ENCODE data around the gene MMP28.

The MMP28 gene

DNA sequence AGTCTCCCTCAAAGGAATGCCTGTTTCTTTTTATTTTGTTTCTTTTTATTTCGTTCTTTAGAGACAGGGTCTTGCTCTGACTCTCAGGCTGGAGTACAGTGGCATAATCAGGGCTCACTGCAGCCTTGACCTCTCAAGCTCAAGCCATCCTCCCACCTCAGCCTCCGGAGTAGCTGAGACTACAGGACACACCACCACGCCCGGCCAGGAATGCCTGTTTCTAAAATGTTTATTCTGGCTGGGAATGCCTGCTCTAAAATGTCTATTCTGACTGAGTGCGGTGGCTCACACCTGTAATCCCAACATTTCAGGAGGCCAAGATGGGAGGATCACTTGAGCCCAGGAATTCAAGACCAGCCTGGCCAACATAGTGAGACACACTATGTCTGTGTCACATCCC is 2.5 kb upstream of the MMP28 start:
- DNase-seq (ENCODE audit: insufficient read length, low spot score) = no peak
- TF ChIP-seq, protein P1, sequence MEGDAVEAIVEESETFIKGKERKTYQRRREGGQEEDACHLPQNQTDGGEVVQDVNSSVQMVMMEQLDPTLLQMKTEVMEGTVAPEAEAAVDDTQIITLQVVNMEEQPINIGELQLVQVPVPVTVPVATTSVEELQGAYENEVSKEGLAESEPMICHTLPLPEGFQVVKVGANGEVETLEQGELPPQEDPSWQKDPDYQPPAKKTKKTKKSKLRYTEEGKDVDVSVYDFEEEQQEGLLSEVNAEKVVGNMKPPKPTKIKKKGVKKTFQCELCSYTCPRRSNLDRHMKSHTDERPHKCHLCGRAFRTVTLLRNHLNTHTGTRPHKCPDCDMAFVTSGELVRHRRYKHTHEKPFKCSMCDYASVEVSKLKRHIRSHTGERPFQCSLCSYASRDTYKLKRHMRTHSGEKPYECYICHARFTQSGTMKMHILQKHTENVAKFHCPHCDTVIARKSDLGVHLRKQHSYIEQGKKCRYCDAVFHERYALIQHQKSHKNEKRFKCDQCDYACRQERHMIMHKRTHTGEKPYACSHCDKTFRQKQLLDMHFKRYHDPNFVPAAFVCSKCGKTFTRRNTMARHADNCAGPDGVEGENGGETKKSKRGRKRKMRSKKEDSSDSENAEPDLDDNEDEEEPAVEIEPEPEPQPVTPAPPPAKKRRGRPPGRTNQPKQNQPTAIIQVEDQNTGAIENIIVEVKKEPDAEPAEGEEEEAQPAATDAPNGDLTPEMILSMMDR (IDR thresholded peaks at IDR 0.05; ENCODE audit: insufficient read depth, missing control alignments) = no peak
- no peak for FAIRE-seq

DNA sequence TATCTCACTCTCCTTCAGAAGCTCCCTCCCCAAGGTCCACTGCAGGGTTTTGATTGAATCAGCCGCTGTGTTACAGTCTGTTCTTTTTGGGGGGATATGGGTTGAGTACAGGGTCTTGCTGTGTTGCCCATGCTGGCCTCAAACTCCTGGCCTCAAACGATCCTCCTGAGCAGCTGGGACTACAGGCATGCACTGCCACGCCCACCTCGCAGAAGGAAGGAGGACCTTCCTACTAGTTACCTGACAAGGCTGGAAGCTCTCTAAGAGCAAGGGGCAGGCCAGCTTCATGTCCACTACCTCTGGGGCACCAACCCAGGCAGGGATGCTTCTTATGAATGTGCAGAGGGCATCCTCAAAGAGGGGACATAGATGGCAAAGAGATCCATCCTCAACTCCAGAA is 1.9 kb upstream of the MMP28 start:
- FAIRE-seq = no peak
- no peak for DNase-seq (ENCODE audit: insufficient read length, low spot score)
- TF ChIP-seq, protein P1 (IDR thresholded peaks at IDR 0.05; ENCODE audit: insufficient read depth, missing control alignments) = no peak

DNA sequence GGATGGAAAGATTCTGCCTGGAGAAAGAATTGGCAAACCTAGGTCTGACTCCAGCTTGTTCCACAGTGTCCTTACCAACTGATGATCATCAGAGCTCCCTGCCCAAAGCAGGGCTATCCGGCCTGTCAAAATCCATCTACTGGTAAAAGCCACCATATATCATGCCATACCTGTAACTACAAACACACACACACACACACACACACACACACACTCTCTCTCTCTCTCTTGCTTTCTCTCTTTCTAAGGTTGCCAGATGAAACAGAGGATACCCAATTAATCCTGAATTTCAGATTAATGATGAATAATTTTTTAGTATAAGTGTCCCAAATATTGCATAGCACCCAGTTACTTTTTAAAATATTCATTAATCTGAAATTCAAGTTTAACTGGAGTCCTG is 1.5 kb upstream of the MMP28 start:
- FAIRE-seq = no peak

DNA sequence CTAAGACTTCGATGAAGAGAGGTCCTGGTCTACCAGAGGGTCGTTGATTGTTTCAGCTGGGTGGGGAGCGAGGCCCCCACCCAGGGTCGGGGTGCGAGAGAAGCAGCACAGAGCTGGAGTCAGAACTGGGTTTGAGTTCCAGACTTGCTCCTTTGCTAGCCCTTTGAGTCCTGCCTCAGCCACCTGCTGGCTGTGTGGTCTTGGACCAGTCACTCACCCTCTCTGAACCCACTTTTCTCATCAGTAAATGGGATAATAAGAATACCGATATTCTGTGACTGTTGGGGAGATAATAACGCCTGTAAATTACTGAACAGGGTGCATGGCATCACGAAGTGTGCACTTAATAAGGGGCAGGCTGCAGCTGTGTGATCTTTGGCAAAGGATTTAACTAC is 427 bp upstream of the MMP28 start:
- TF ChIP-seq, protein P1 (IDR thresholded peaks at IDR 0.05; ENCODE audit: insufficient read depth, missing control alignments) = no peak

More for the DNA sequence above, 1.5 kb upstream of the MMP28 start:
- TF ChIP-seq, protein P1 (IDR thresholded peaks at IDR 0.05; ENCODE audit: insufficient read depth, missing control alignments) = no peak
- DNase-seq (ENCODE audit: insufficient read length, low spot score) = no peak

DNA sequence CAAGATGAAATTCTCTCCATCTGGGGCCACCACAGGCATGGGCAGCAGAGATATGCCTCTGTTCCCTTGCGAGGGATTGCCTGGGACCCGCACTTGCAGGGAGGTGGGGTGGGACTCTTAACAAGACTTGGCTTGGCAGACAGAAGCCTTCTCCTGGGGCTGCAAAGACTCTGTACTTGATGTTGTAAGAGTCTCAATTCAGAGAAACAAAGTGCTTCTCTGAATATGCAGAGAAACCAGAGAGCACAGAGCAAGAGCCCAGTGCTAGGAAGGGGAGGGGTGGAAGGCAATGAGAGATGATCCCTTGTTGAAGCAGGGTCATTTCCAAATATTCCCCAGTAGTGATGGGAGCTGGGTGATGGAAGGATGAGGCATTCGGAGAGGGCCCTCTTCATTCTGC is 2.2 kb downstream of the MMP28 start:
- no peak for FAIRE-seq
- no peak for DNase-seq (ENCODE audit: insufficient read length, low spot score)
- TF ChIP-seq, protein P1 (IDR thresholded peaks at IDR 0.05; ENCODE audit: insufficient read depth, missing control alignments) = no peak

More for the DNA sequence above, 427 bp upstream of the MMP28 start:
- FAIRE-seq = no peak
- DNase-seq (ENCODE audit: insufficient read length, low spot score) = no peak

DNA sequence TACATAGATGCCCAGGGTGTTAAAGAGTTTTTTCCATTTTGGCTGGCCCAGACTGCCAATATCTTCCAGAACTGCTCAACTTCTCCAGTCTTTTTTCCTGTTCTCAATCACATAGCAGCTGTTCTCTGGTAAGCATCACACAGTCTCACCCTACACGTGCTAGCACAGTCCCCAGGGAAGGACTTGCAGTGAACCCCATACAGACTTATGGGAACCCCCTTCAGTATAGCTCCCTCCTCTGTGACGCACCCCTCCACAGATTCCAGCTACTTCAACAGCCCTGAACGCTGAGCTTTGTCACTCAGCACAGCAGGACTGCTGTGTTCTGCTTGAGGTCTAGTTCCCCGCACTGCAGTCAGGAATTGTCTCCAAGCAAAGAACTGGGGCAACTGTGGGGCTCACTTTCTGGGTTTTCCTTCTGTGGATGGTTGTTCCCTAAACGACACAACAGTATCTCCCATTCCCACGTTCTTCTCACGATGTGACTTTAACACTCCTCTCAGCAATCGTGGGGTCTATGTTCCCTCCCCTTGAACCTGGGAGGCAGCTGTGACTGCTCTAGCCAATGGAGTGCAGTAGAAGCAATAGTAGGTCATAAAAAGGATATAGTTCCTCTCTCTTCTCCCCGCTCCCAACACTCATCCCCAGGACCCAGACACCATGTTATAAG is 3.6 kb downstream of the MMP28 start:
- FAIRE-seq = no peak
- no peak for DNase-seq (ENCODE audit: insufficient read length, low spot score)
- TF ChIP-seq, protein P1 (IDR thresholded peaks at IDR 0.05; ENCODE audit: insufficient read depth, missing control alignments) = no peak

DNA sequence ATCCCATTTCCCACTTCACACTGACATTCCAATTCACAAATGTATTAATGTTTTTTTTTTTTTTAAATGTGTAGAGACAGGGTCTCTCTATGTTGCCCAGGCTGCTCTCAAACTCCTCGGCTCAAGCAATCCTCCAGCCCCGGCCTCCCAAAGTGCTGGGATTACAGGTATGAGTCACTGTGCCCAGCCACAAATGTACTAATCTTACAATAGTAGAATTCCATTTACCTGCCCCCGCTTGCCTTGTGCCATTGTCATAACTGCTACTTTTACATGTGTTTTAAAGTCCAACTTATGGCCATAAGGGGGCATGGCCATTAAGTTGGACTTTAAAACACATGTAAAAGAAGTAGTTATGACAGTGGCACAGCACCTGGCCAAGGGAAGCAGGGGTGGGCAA is 4.6 kb downstream of the MMP28 start:
- TF ChIP-seq, protein P1 (IDR thresholded peaks at IDR 0.05; ENCODE audit: insufficient read depth, missing control alignments) = no peak
- FAIRE-seq (no peak), DNase-seq (ENCODE audit: insufficient read length, low spot score) (no peak)

Measured in D721Med (cell line).